Activated CD4-positive, alpha-beta T cell treated with anti-CD3 and anti-CD28 coated beads, Interleukin-2, Interleukin-4, amounts not matched to agents 100 ng/mL and 50 ng/mL, durations not matched to agents 16 hours and 8 hours (primary cell): ENCODE measurements around the gene LY6G5B.

Experiments
- DNase-seq: peaks from one replicate; pipeline ENCODE4 v3.0.0-alpha.2; 2020; ENCODE audit warnings: low spot score

The LY6G5B gene

GRCh38 chr6:31663126-31663960, 6.4 kb upstream of the LY6G5B start:
- DNase-seq, result no peak

GRCh38 chr6:31663961-31664789, 5.6 kb upstream of the LY6G5B start:
- DNase-seq, result no peak

- peak; percentile 94 for DNase-seq
Measured at GRCh38 chr6:31664790-31665500, 4.8 kb upstream of the LY6G5B start, which contains the start of gene GPANK1. GPANK1 (minus strand) TSS chr6:31664997; CDS start chr6:31664478, 519 bp downstream.

- peak; percentile 99 for DNase-seq
Measured at GRCh38 chr6:31665501-31666336, 4.1 kb upstream of the LY6G5B start, which contains the start of gene CSNK2B. CSNK2B (plus strand) TSS chr6:31666080; CDS start chr6:31666832, 752 bp downstream.

GRCh38 chr6:31666337-31666965, 3.3 kb upstream of the LY6G5B start:
- DNase-seq, result no peak

GRCh38 chr6:31676322-31676903, 6.6 kb downstream of the LY6G5B start:
- no peak for DNase-seq

GRCh38 chr6:31676904-31677303, 7.1 kb downstream of the LY6G5B start:
- DNase-seq, result no peak

- DNase-seq, result no peak
Measured at GRCh38 chr6:31677955-31678354, 8.2 kb downstream of the LY6G5B start.

GRCh38 chr6:31680226-31681134, 10.7 kb downstream of the LY6G5B start, which contains the start of gene LY6G5C:
LY6G5C (minus strand) TSS chr6:31681067; CDS start chr6:31680373, 694 bp downstream.
- peak; percentile 78 for DNase-seq

GRCh38 chr6:31681135-31681671, 11.4 kb downstream of the LY6G5B start:
- no peak for DNase-seq

- no peak for DNase-seq
Measured at GRCh38 chr6:31683591-31683990, 13.8 kb downstream of the LY6G5B start.

- no peak for DNase-seq
Measured at GRCh38 chr6:31686483-31686882, 16.7 kb downstream of the LY6G5B start.

- no peak for DNase-seq
Measured at GRCh38 chr6:31687321-31687720, 17.5 kb downstream of the LY6G5B start.

GRCh38 chr6:31687860-31688693, 18.3 kb downstream of the LY6G5B start:
- DNase-seq, result no peak

GRCh38 chr6:31689249-31690110, 19.7 kb downstream of the LY6G5B start:
- DNase-seq, result no peak

GRCh38 chr6:31690231-31691077, 20.7 kb downstream of the LY6G5B start:
- no peak for DNase-seq
